NCI-H2029 treated with DMSO at 0.1 percent for 48 hours (cell line): ENCODE data around the gene PRKCA.

Experiments used
- DNase-seq: peaks from one replicate; lab custom pipeline; 2025; lab: John Stamatoyannopoulos, UW

Gene PRKCA

GRCh38 chr17:66810951-66811682 lies 508.7 kb downstream of the PRKCA start:
- no peak for DNase-seq

- no peak for DNase-seq
Observed at GRCh38 chr17:66811683-66812054, 509.3 kb downstream of the PRKCA start.

- DNase-seq, result no peak
Observed at GRCh38 chr17:66812571-66812970, 510.2 kb downstream of the PRKCA start.

- DNase-seq, result no peak
Observed at GRCh38 chr17:66813296-66813695, 510.9 kb downstream of the PRKCA start.

- no peak for DNase-seq
Observed at GRCh38 chr17:66814026-66814425, 511.6 kb downstream of the PRKCA start.

GRCh38 chr17:66814570-66814969 lies 512.2 kb downstream of the PRKCA start:
- DNase-seq, result no peak

- DNase-seq, result no peak
Observed at GRCh38 chr17:66817750-66818149, 515.3 kb downstream of the PRKCA start.

- no peak for DNase-seq
Observed at GRCh38 chr17:66819466-66819865, 517.1 kb downstream of the PRKCA start.

GRCh38 chr17:66822009-66822408 lies 519.6 kb downstream of the PRKCA start:
- no peak for DNase-seq

- no peak for DNase-seq
Observed at GRCh38 chr17:66826856-66827255, 524.4 kb downstream of the PRKCA start.

GRCh38 chr17:66829386-66829864 lies 527.0 kb downstream of the PRKCA start:
- no peak for DNase-seq

GRCh38 chr17:66829883-66830282 lies 527.5 kb downstream of the PRKCA start:
- no peak for DNase-seq

- DNase-seq, result no peak
Observed at GRCh38 chr17:66830451-66830850, 528.0 kb downstream of the PRKCA start.

- no peak for DNase-seq
Observed at GRCh38 chr17:66831383-66832210, 529.2 kb downstream of the PRKCA start.

GRCh38 chr17:66833201-66833600 lies 530.8 kb downstream of the PRKCA start:
- no peak for DNase-seq

- DNase-seq, result no peak
Observed at GRCh38 chr17:66834426-66834918, 532.1 kb downstream of the PRKCA start.

GRCh38 chr17:66834919-66835454 lies 532.6 kb downstream of the PRKCA start, which contains the start of gene CACNG5:
TSS of gene CACNG5 (plus strand) at chr17:66835117. CDS start at chr17:66877333, 42,216 bp downstream.
- DNase-seq, result no peak

- DNase-seq, result no peak
Observed at GRCh38 chr17:66835476-66835875, 533.1 kb downstream of the PRKCA start.

- DNase-seq, result no peak
Observed at GRCh38 chr17:66836063-66837005, 533.9 kb downstream of the PRKCA start.

GRCh38 chr17:66837226-66837625 lies 534.8 kb downstream of the PRKCA start:
- DNase-seq, result no peak

- no peak for DNase-seq
Observed at GRCh38 chr17:66837885-66838665, 535.7 kb downstream of the PRKCA start.
